NCI-H2227 (cell line): Measurements from ENCODE around the gene CELF2.

Experiments
- DNase-seq: peaks from one replicate; lab custom pipeline; 2025; ENCODE audit not compliant: unreplicated experiment; lab: John Stamatoyannopoulos, UW

The CELF2 gene

DNA sequence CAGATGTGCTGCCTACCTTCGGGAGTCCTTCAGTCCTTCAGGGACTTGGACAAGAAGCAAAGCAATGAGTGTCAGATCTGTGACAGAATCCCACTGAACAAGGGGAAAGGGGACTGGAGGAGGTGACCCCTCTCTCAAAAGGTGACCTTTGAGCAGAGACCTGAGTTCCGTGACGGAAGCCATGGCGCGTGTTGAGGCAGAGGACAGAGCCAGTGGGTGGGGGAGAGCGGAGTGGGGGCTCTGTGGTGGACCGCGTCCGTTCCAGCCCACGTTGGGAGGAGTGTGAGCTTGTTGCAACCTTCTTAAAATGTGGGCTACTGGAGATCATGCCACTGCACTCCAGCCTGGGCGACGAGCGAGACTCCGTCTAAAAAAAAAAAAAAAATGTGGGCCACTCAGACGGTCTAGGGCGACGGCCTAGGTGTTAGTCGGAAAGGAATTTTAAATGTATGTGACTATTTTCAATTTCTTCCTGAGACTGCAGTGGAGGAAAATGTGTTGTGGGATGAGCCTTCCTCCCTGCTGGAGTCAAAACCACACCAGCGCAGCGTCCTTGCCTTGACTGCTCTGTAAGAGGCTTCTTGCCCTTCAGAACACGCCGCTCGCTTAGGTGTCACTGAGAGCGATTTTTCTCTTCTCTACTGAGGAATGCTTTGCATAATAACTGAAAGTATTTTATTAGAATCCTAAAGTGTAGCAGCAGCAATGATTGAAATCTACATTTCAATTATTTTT, 272.7 kb downstream of the CELF2 start:
- DNase-seq: no peak

GRCh38 chr10:11292576-11293302, 275.1 kb downstream of the CELF2 start:
- no peak for DNase-seq

- DNase-seq: no peak
Measured at GRCh38 chr10:11293332-11293731, 275.7 kb downstream of the CELF2 start.

DNA sequence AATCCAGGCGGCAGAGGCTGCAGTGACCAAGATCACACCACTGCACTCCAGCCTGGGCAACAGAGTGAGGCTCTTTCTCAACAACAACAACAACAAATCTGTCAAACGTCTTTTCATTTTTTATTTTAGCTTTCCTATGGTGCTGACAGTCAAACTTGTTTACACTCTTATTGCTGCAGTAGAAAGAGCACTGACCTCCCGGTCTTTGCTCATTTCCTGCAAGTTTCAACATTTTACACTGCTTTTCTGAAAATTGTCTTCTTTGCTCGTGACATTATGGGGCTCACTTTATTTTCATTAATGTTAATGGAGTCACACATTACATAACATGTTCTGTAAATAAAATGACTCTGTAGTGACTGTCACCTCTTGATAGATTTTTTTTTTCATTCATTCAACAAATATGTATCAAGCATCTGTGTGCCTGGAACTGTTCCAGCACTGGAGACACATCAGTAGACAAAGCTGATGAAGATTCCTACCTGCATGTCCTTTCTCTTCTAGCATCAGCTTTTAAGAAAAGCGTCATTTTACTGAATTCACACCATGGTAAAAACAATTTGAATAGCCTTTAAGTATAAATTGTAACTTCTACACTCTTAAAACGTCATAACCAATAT, 277.3 kb downstream of the CELF2 start:
- DNase-seq: no peak

DNA sequence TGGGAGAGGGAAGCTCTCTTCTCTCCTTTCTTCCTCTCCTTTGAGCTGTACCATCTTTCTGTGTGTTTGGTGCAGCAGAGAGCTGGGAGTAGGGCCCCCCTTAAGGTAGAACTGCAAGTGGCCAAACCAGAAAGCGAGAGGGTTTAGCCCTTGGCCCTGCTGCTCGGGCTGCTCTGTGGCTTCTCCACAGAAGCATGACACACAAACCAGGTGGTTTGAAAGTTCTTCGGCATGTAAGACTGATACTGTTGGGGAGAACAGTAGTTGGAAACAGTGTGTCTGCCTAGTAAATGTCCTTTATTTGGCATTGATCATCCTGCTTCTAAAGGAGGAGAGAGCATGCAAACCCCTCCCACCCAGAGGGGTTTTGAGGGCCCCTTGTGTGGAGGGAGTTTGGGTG, 277.8 kb downstream of the CELF2 start:
- DNase-seq: no peak

GRCh38 chr10:11297136-11297535, 279.5 kb downstream of the CELF2 start:
- no peak for DNase-seq

DNA sequence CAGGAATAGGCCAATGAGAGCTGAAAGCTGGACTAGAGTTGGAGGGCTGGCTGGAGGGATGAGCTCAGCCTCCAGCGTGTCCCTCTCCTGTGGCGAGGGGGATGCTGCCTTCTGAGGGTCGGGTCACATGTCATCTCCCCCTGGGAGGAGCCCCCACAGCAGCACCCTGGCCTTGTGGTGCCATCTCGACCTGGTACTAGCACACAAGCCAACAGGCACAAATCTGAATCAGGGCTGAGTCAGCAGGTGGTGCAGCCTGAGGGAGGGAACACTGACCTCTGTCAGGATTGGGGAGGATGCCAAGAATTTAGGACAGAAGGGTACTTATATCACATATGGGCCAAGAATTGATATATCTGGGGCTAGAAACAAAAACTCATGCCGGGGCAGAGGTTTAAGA, 280.4 kb downstream of the CELF2 start:
- no peak for DNase-seq

GRCh38 chr10:11299125-11299524, 281.5 kb downstream of the CELF2 start:
- DNase-seq: no peak

- no peak for DNase-seq
Measured at GRCh38 chr10:11300026-11300425, 282.4 kb downstream of the CELF2 start.

DNA sequence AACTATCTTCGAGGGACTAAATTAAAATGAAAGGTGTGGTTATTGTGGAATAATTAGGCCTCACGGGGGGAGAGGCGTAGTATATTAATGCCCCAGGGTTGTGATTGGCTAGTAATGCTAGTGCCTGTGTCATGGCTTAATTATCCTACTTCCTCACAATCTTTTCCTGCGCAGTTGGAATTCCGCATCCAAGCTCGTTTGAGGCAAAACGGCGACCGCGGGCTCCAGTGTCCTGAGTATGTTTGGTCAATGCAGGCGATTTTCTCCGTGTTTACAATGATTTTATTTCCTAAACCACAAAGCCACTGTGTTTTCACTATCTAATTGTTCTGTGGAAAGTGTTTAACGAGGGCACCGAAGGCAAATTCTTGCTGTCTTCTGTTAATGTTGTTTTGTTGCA, 282.9 kb downstream of the CELF2 start:
- DNase-seq: no peak

GRCh38 chr10:11301571-11302111, 284.0 kb downstream of the CELF2 start:
- DNase-seq: no peak

GRCh38 chr10:11302181-11302580, 284.5 kb downstream of the CELF2 start:
- no peak for DNase-seq

DNA sequence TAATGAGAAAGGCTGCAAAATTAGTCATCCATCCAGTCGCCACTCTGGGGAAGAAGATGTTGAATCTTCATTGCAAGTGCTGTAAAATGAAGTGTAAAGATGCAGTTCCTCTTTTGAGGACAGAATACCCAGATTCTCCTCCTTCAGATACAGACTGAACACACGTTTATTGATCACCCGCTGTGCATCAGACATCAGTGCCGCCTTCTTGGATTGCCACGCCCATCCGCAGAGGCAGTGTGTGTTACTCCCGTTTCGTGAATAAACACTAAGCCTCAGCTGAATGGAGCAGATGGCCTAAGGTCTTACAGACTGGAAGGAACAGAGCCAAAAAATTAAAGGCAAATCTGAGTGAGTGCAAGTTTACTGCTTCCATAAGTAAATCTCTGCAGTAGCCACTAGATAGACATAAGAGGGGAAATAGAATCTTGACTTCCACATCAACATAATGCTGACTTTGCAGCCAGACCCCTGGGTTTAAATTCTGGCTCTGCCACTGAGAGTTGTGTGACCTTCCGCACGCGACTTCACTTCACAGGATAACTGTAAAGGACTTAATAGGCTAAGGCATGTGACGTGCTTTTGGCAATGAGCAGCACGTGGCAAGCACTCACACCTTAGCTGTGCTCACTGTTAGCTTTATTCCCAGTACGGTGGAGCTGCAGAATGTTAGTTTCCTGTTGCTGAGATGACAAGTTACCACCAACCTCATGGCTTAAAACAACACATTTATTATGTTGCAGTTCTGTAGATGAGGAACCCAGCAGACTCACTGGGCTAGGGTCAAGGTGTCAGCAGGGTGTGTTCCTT, 285.9 kb downstream of the CELF2 start:
- DNase-seq: no peak

DNA sequence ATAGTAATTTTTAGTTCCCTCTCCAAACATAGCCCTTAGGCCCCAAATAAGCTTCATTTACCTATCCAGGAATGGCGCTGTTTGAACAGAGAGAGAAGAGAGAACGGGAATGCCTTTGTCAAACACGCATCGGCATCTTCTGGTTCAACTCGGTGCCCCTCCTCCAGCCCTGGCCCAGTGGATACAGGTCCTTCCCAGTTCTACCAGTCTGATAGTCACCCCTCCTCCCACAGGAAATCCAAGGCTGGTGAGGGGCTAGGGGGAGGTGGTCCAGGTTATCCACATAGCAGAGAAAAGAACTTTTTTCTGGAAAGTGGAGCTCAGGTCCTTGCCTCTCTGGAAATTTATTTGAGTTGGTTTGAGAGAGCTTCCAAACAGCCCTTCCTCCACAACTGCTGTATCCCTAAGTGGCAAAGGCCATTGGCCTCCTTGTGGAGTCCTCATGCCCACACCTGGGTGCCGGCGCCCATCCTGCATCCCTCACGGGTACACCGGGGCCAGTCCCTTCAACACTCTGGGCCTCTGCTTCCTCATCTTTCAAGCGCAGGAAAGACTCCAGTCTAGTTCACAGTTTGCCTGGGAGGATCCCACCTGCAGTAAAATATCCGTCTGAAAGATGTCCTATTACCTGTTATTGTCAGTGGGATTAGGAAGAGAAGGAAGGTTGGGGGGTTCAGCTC, 287.4 kb downstream of the CELF2 start:
- DNase-seq: no peak

DNA sequence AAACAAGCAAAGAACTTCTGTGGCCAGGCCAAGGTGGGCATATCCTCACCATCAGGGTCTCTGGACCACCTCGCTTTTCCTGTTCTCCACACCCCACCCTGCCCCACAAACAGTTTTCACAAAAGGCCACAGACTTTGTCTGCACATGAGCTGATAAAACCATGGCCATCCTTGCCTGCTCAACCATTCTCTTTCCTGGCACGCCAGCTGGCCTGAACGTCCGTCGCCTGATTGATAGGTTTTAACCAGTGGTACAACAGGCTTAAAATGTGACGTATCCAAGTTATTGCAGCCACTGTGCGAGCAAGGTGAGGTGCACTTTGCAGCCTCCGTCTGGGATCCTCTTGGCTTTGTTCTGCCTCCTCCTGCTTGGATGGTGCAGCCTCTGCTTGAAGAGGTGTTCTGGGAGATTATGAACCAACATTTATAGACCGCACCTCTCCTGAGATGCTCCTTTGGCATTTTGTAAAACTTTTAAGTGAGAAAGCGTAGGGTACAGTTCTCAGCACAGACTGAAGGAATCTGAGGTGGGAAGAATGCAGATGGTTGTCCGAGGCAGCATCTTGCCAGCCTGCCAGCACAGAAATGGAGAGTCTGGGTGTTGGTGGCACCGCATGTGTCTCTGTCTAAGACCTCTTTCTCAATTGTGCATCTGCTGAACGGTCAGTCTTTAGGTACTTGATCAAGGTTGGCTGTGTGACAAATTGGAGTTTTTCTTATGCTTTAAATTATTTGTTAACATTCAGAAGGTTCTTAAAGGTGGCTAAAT, 288.3 kb downstream of the CELF2 start:
- no peak for DNase-seq

- no peak for DNase-seq
Measured at GRCh38 chr10:11307004-11307403, 289.3 kb downstream of the CELF2 start.

- no peak for DNase-seq
Measured at GRCh38 chr10:11307937-11308336, 290.3 kb downstream of the CELF2 start.

GRCh38 chr10:11311027-11311426, 293.4 kb downstream of the CELF2 start:
- no peak for DNase-seq

DNA sequence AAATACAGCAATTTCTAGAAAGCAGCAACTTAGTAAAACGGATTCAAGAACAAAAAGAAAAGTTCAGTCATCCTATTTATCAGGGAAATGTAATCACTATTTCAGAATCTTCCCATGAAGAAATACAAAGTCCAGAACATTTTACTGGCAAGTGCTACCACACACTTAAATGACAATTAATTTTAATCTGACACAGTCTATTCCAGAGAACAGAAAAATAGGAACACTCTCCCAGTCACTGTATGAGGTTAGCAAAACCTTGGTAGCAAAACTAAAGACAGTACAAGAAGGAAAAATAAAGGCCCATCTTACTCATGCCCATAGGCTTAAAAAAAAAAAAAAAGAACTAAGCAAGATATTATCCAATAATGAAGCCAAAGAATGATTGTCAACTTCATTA, 295.8 kb downstream of the CELF2 start:
- no peak for DNase-seq
